H1 (cell line): Measurements from ENCODE around the gene PDHB. TPM values are rescaled to one million over a fixed set of nuclear protein-coding genes. Genes with fewer than 3 reads are reported as not detected.

Experiments
- CEBPB ChIP-seq: IDR thresholded peaks from 2 replicates; pipeline ENCODE4 v1.6.1; 2012; ENCODE audit warnings: low read depth, low read length
- CHD7 ChIP-seq: fragments of 300-600 bp; sonication (generic); IDR thresholded peaks from 2 replicates; pipeline ENCODE4 v1.7.1; 2012; ENCODE audit warnings: low read length, moderate library complexity, mild to moderate bottlenecking, inconsistent platforms; ENCODE audit not compliant: insufficient replicate concordance
- EP300 ChIP-seq, 2 experiments: IDR thresholded peaks; 1 replicate in 1 of 2; 2 replicates in 1 of 2; pipeline ENCODE4 v1.6.1; 2011 to 2012; ENCODE audit warnings: low read depth in 2 of 2, low read length in 2 of 2, mild to moderate bottlenecking in 2 of 2, borderline replicate concordance in 1 of 2, inconsistent platforms in 1 of 2, moderate library complexity in 1 of 2
- MAFK ChIP-seq: IDR thresholded peaks from 2 replicates; pipeline ENCODE4 v1.6.1; 2012; ENCODE audit warnings: low read depth, mild to moderate bottlenecking, improper control_type of control experiment, low read length
- TAF1 ChIP-seq: IDR thresholded peaks from 2 replicates; pipeline ENCODE4 v1.6.1; 2011; ENCODE audit warnings: mild to moderate bottlenecking, low read depth, low read length
- TEAD4 ChIP-seq: IDR thresholded peaks from 2 replicates; pipeline ENCODE4 v1.6.1; 2012; ENCODE audit warnings: low read depth, low read length, inconsistent platforms, mixed read lengths
- polyA plus RNA-seq, 7 experiments: library from polyadenylated mRNA; depleted of rRNA in 3 of 7; stranded (reverse) in 5 of 7; unstranded in 2 of 7; fragments of >200 nt in 5 of 7; fragments of 200-250 nt in 2 of 7; gene quantifications; 1 replicate in 5 of 7; 2 replicates in 1 of 7; 4 replicates in 1 of 7; pipeline versions ENCODE4 v1.2.1 to v1.2.3, GENCODE V29; 2011 to 2013; ENCODE audit warnings: missing spikeins in 2 of 7, mixed read lengths in 2 of 7
- total RNA-seq: library from RNA; stranded (reverse); fragmentation: NEBNext Ultra II Directional; extraction: Animal tissue kit (Norgen Biotek cat#: 25700); gene quantifications from 2 replicates; pipeline ENCODE4 v1.2.1, GENCODE V29; 2021

PDHB gene
- total and polyA plus RNA-seq, 2 of the 8 experiments (the other 6 are each of a cell fraction or from before 2014, with no cell fraction given) = 90.4 to 140 TPM

DNA sequence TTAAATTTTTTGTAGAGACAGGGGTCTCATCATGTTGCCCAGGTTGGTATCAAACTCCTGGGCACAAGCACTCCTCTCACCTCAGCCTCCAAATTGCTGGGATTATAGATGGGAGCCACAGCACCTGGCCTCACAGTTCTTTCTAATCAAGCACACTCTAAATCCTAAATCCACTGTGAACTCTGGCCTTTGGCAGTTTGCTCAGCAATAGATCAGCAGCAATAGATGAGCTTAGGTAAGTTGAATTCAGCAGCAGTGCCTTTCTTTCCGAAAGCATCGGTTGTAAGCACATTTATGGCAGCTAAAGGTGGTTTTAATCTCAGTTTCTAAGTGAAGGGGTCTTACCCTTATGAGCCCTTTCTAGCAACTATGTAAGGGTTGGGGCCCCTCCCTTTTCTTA lies 16.6 kb downstream of the PDHB start (continued):
- TF ChIP-seq CHD7 (no peak), CEBPB (no peak), TAF1 (no peak), TEAD4 (no peak), EP300 (IDR thresholded peaks at IDR 0.05; ENCODE audit: borderline replicate concordance in 1 of 2, low read depth in 2 of 2, low read length in 2 of 2) (no peak), MAFK (no peak)
